ENCODE results near the gene NPAS2. TPM values are rescaled to one million over a fixed set of nuclear protein-coding genes. Genes with fewer than 3 reads are reported as not detected.

Gene NPAS2
- total and polyA plus RNA-seq, 2 experiments from 2014 or later = 0.55 to 0.89 TPM

- no peaks in the 10 kb centered on the region for H3K9me3 ChIP-seq (ENCODE audit: low read depth)
- H3K4me3 ChIP-seq = no peak overlapping the region
- no peaks in the 10 kb centered on the region for H3K36me3 ChIP-seq
- H3K27ac ChIP-seq = no peak overlapping the region
- no peaks in the 10 kb centered on the region for H3K27me3 ChIP-seq
- DNase-seq (ENCODE audit: low read depth in 1 of 2, low spot score in 1 of 2) = no peak
- TF ChIP-seq CTCF (IDR thresholded peaks at IDR 0.05; ENCODE audit: low read depth, low read length) = no peak
- no peaks in the 10 kb centered on the region for H3K4me1 ChIP-seq (ENCODE audit: low read depth)
Observed at GRCh38 chr2:100778637-100779450, 41.1 kb upstream of the NPAS2 start.

- Histone ChIP-seq H3K27ac (no peak overlapping the region), H3K4me3 (no peak overlapping the region), H3K4me1 (ENCODE audit: low read depth) (no peaks in the 10 kb centered on the region), H3K36me3 (no peaks in the 10 kb centered on the region), H3K9me3 (ENCODE audit: low read depth) (no peaks in the 10 kb centered on the region), H3K27me3 (no peaks in the 10 kb centered on the region)
- no peak for DNase-seq (ENCODE audit: low read depth in 1 of 2, low spot score in 1 of 2)
- no peak for TF ChIP-seq CTCF (IDR thresholded peaks at IDR 0.05; ENCODE audit: low read depth, low read length)
Observed at GRCh38 chr2:100779908-100780202, 40.1 kb upstream of the NPAS2 start.

- no peaks in the 10 kb centered on the region for H3K4me1 ChIP-seq (ENCODE audit: low read depth)
- H3K4me3 ChIP-seq = no peak overlapping the region
- no peak for TF ChIP-seq CTCF (IDR thresholded peaks at IDR 0.05; ENCODE audit: low read depth, low read length)
- no peaks in the 10 kb centered on the region for H3K27me3 ChIP-seq
- DNase-seq (ENCODE audit: low read depth in 1 of 2, low spot score in 1 of 2) = peak in 1 of 2 donors; percentile 76
- no peaks in the 10 kb centered on the region for H3K9me3 ChIP-seq (ENCODE audit: low read depth)
- no peak overlapping the region for H3K27ac ChIP-seq
- no peaks in the 10 kb centered on the region for H3K36me3 ChIP-seq
Observed at GRCh38 chr2:100780203-100781008, 39.5 kb upstream of the NPAS2 start.

- Histone ChIP-seq H3K9me3 (ENCODE audit: low read depth) (no peaks in the 10 kb centered on the region), H3K27ac (no peak overlapping the region), H3K4me3 (no peak overlapping the region), H3K27me3 (no peaks in the 10 kb centered on the region), H3K4me1 (ENCODE audit: low read depth) (no peaks in the 10 kb centered on the region), H3K36me3 (no peaks in the 10 kb centered on the region)
- DNase-seq (ENCODE audit: low read depth in 1 of 2, low spot score in 1 of 2) = no peak
- TF ChIP-seq CTCF (IDR thresholded peaks at IDR 0.05; ENCODE audit: low read depth, low read length) = no peak
Observed at GRCh38 chr2:100781009-100781325, 39.0 kb upstream of the NPAS2 start.

GRCh38 chr2:100781523-100782379 lies 38.2 kb upstream of the NPAS2 start:
- Histone ChIP-seq H3K27ac (no peak overlapping the region), H3K27me3 (no peaks in the 10 kb centered on the region), H3K9me3 (ENCODE audit: low read depth) (no peaks in the 10 kb centered on the region), H3K36me3 (no peaks in the 10 kb centered on the region), H3K4me1 (ENCODE audit: low read depth) (no peaks in the 10 kb centered on the region), H3K4me3 (no peak overlapping the region)
- no peak for DNase-seq (ENCODE audit: low read depth in 1 of 2, low spot score in 1 of 2)
- TF ChIP-seq CTCF (IDR thresholded peaks at IDR 0.05; ENCODE audit: low read depth, low read length) = no peak

Measured in cardiac muscle cell (in vitro differentiated cells and primary cell).